ENCODE measurements around the gene AFF4. TPM values are rescaled to one million over a fixed set of nuclear protein-coding genes. Genes with fewer than 3 reads are reported as not detected.
A peak's percentile ranks its signal among the peaks of the same experiment; 100 is the strongest.

Gene AFF4
- total and polyA plus RNA-seq, 2 experiments from 2014 or later: 44.0 to 92.9 TPM

- H3K36me3 ChIP-seq (replicated peaks; ENCODE audit: insufficient read depth, low read depth): no peaks in the 10 kb centered on the region
- no peak overlapping the region for H3K4me2 ChIP-seq
- H3K79me2 ChIP-seq: no peaks in the 10 kb centered on the region
- DNase-seq (ENCODE audit: low spot score): no peak
- H4K20me1 ChIP-seq (ENCODE audit: insufficient read depth, poor library complexity, severe bottlenecking): no peaks in the 10 kb centered on the region
- no peak overlapping the region for H2AFZ ChIP-seq
- H3K4me1 ChIP-seq (ENCODE audit: insufficient read depth): peaks cover 14% of the 10 kb centered on the region
- H3K4me3 ChIP-seq: no peak overlapping the region
- H3K27ac ChIP-seq: peak overlapping the region; percentile 4
- H3K9me3 ChIP-seq (ENCODE audit: low read depth): no peaks in the 10 kb centered on the region
- no peak for TF ChIP-seq EZH2phosphoT487 (IDR thresholded peaks at IDR 0.05; ENCODE audit: low read depth, severe bottlenecking, unreplicated experiment)
- TF ChIP-seq EZH2 (IDR thresholded peaks at IDR 0.05; ENCODE audit: borderline replicate concordance): no peak
- no peak for TF ChIP-seq CTCF (IDR thresholded peaks at IDR 0.05; ENCODE audit: poor library complexity)
- no peaks in the 10 kb centered on the region for H3K9me2 ChIP-seq (replicated peaks; ENCODE audit: insufficient read depth)
- WGBS (ENCODE audit: low lambda C conversion rate, missing lambda C conversion rate): 75% methylated on average over 3 of the region's 3 CpGs
- H3K27me3 ChIP-seq: no peaks in the 10 kb centered on the region
Observed at GRCh38 chr5:132853323-132853722, 110.1 kb downstream of the AFF4 start.

GRCh38 chr5:132850066-132850465, 113.4 kb downstream of the AFF4 start:
- Histone ChIP-seq H2AFZ (no peak overlapping the region), H3K36me3 (replicated peaks; ENCODE audit: insufficient read depth, low read depth) (no peaks in the 10 kb centered on the region), H3K4me2 (no peak overlapping the region), H3K27me3 (no peaks in the 10 kb centered on the region), H3K27ac (peak overlapping the region; percentile 49), H4K20me1 (ENCODE audit: insufficient read depth, poor library complexity, severe bottlenecking) (no peaks in the 10 kb centered on the region), H3K79me2 (no peaks in the 10 kb centered on the region), H3K4me3 (no peak overlapping the region), H3K9me2 (replicated peaks; ENCODE audit: insufficient read depth) (no peaks in the 10 kb centered on the region), H3K9me3 (ENCODE audit: low read depth) (no peaks in the 10 kb centered on the region), H3K4me1 (ENCODE audit: insufficient read depth) (peaks cover 14% of the 10 kb centered on the region)
- DNase-seq (ENCODE audit: low spot score): no peak
- WGBS (ENCODE audit: low lambda C conversion rate, missing lambda C conversion rate): 66% methylated on average over 2 of the region's 2 CpGs
- TF ChIP-seq EZH2 (IDR thresholded peaks at IDR 0.05; ENCODE audit: borderline replicate concordance) (no peak), EZH2phosphoT487 (IDR thresholded peaks at IDR 0.05; ENCODE audit: low read depth, severe bottlenecking, unreplicated experiment) (no peak), CTCF (IDR thresholded peaks at IDR 0.05; ENCODE audit: poor library complexity) (no peak)

- DNase-seq (ENCODE audit: low spot score): peak; percentile 29
- TF ChIP-seq CTCF (IDR thresholded peaks at IDR 0.05; ENCODE audit: poor library complexity): no peak
- TF ChIP-seq EZH2phosphoT487 (IDR thresholded peaks at IDR 0.05; ENCODE audit: low read depth, severe bottlenecking, unreplicated experiment): no peak
- no peak for TF ChIP-seq EZH2 (IDR thresholded peaks at IDR 0.05; ENCODE audit: borderline replicate concordance)
- no peaks in the 10 kb centered on the region for H3K9me2 ChIP-seq (replicated peaks; ENCODE audit: insufficient read depth)
- H3K4me2 ChIP-seq: no peak overlapping the region
- H3K27me3 ChIP-seq: no peaks in the 10 kb centered on the region
- H3K9me3 ChIP-seq (ENCODE audit: low read depth): no peaks in the 10 kb centered on the region
- H3K4me3 ChIP-seq: no peak overlapping the region
- 47% methylated on average over 1 of the region's 1 CpG for WGBS (ENCODE audit: low lambda C conversion rate, missing lambda C conversion rate)
- peak overlapping the region; percentile 49 for H3K27ac ChIP-seq
- H4K20me1 ChIP-seq (ENCODE audit: insufficient read depth, poor library complexity, severe bottlenecking): no peaks in the 10 kb centered on the region
- H2AFZ ChIP-seq: no peak overlapping the region
- H3K4me1 ChIP-seq (ENCODE audit: insufficient read depth): peaks cover 14% of the 10 kb centered on the region
- no peaks in the 10 kb centered on the region for H3K79me2 ChIP-seq
- no peaks in the 10 kb centered on the region for H3K36me3 ChIP-seq (replicated peaks; ENCODE audit: insufficient read depth, low read depth)
Observed at GRCh38 chr5:132849347-132849746, 114.1 kb downstream of the AFF4 start.

- Histone ChIP-seq H3K9me3 (ENCODE audit: low read depth) (no peaks in the 10 kb centered on the region), H3K4me2 (no peak overlapping the region), H4K20me1 (ENCODE audit: insufficient read depth, poor library complexity, severe bottlenecking) (no peaks in the 10 kb centered on the region), H3K27me3 (no peaks in the 10 kb centered on the region), H2AFZ (no peak overlapping the region), H3K9me2 (replicated peaks; ENCODE audit: insufficient read depth) (no peaks in the 10 kb centered on the region), H3K4me3 (no peak overlapping the region), H3K79me2 (no peaks in the 10 kb centered on the region), H3K27ac (no peak overlapping the region), H3K4me1 (ENCODE audit: insufficient read depth) (peaks cover 8% of the 10 kb centered on the region), H3K36me3 (replicated peaks; ENCODE audit: insufficient read depth, low read depth) (no peaks in the 10 kb centered on the region)
- DNase-seq (ENCODE audit: low spot score): no peak
- WGBS (ENCODE audit: low lambda C conversion rate, missing lambda C conversion rate): 94% methylated on average over 8 of the region's 8 CpGs
- TF ChIP-seq EZH2 (IDR thresholded peaks at IDR 0.05; ENCODE audit: borderline replicate concordance) (no peak), EZH2phosphoT487 (IDR thresholded peaks at IDR 0.05; ENCODE audit: low read depth, severe bottlenecking, unreplicated experiment) (no peak), CTCF (IDR thresholded peaks at IDR 0.05; ENCODE audit: poor library complexity) (no peak)
Observed at GRCh38 chr5:132848270-132848669, 115.2 kb downstream of the AFF4 start.
